Measurements from ENCODE around the gene MRPL20.
"Not testable (repeated sequence)": the region's sequence is repeated elsewhere in the genome, so short reads cannot be mapped to it uniquely, and the experiment has no call there.

MRPL20 gene

DNA sequence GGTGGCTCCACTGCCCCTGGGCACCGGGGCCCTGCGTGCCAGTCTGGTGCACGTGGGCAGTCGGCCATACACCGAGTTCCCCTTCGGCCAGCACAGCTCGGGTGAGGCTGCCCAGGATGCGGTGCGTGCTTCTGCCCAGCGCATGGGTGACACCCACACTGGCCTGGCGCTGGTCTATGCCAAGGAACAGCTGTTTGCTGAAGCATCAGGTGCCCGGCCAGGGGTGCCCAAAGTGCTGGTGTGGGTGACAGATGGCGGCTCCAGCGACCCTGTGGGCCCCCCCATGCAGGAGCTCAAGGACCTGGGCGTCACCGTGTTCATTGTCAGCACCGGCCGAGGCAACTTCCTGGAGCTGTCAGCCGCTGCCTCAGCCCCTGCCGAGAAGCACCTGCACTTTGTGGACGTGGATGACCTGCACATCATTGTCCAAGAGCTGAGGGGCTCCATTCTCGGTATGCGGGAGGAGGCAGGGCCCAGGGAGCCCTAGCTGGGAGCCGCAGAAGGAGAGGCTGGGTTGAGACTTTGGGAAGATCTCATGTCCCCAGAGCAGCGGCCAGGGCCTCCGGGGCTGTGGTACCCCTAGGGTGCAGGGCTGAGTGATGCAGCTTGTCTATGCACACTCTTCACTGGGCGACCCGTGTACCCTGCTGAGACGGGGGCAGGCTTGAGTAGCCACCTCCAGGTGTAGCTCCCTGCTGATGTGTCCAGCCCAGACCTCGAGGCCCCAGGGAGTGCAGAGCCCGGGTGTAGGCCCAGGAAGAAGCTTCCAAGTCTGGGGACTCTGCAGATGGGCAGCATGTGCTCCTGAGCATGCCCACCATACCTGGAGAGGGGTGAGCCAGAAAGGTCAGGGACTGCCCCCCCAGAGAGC, 30.2 kb upstream of the MRPL20 start:
- no peak for DNase-seq (ENCODE audit: low read depth)

DNA sequence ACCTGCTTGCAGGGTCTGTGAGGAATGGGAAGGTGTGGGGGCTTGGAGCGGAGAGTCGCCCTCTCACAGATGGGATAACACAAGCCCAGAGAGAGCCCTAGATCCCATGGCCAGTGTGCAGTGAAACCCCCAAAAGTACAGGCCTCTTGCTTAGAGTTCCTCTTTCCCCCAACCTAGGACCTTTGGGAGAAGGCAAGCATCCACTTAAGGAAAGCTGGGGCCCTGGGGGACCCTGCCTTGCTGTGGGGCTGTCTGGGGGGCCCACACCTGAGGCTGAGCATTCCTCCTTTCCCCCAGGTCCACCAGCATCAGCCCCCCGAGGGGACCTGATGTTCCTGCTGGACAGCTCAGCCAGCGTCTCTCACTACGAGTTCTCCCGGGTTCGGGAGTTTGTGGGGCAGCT, 29.5 kb upstream of the MRPL20 start:
- no peak for DNase-seq (ENCODE audit: low read depth)

DNA sequence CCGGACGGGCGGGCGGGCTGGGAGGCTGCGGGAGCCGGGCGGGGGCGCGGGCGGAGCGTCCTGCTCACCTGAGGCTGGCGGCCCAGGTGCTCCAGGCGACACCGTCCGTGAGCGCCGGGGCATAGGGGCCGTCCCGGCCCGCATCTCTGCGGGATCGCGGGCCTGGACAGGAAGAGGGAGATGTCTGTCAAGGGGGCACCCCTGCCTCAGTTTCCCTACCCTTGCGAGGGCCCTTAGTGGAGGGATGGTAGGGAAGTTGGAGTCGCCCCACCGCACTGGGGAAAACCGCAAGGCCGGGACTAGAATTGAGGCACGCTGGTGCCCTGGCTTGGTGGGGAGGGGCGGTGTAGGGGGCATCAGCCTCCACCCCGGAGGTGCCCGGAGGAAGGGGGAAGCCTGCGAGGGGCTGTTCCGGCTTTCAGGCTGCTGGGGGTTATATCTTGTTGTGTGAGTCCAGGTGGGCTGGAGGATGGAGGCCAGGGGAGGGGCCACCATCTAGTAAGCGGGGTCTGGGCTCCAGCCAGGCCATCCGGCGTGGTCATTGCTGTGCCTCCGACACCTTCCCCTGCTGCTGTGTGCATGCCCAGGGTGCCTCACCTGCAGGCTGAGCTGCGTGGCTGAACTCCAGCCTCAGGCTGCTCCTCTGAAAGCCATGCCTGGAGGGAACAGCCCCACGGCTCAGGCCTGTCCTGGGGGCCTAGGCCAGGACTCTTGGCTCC, 29.0 kb upstream of the MRPL20 start:
- DNase-seq (ENCODE audit: low read depth): no peak

DNA sequence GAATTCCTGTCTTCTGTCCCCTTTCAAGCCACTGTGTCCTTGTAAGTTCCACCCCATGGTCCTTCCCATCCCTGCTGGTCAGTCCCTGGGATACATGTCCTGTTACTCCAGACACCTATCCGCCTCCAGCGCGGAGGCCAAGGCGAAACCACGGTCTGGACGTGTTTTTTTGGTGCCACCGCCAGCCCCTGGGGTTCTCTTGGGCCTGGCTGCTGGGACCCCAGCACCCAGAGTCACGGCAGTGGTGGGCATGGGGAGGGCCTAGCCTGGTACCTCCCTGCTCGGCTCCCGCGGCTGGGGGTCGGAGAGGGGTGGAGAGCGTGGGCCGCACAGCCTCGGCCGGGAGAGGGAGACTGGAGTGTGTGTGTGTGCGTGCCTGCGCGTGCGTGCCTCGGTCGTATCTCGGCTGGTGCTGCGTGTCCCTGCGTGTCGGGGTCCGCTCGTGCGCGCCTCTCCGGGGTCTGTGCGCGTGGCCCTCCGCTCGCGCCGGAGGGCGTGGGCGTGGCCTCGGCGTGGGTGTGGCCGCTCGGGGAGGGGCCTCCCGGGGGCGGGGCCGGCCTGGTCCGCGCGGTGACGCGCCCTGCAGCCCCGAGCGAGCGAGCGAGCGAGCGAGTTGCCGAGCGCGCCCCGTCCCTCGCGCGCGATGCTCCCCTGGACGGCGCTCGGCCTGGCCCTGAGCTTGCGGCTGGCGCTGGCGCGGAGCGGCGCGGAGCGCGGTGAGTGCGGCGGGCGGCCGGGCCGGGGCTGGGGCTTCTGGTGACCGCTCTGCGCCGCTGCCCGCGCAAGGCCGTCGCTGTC, 28.2 kb upstream of the MRPL20 start, which contains the start of gene VWA1:
Gene VWA1 (plus strand): TSS at position 585 of the 798 bp plus-strand sequence. CDS start 59 bp downstream, at position 644.
- DNase-seq (ENCODE audit: low read depth): no peak

DNA sequence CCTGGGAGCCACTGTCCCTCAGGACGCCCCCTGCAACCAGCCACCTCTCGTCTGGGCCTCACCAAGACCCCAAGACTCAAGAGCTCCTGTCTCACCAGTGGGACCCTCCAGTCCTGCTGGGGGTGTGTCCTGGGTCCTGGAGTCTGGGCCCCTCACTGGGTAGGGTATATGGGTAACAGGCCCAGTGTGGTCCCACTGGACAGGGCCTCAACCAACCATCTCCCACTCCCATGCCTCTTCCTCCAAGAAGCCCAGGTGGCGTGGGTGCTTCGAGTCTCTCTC, 27.7 kb upstream of the MRPL20 start:
- no peak for DNase-seq (ENCODE audit: low read depth)

DNA sequence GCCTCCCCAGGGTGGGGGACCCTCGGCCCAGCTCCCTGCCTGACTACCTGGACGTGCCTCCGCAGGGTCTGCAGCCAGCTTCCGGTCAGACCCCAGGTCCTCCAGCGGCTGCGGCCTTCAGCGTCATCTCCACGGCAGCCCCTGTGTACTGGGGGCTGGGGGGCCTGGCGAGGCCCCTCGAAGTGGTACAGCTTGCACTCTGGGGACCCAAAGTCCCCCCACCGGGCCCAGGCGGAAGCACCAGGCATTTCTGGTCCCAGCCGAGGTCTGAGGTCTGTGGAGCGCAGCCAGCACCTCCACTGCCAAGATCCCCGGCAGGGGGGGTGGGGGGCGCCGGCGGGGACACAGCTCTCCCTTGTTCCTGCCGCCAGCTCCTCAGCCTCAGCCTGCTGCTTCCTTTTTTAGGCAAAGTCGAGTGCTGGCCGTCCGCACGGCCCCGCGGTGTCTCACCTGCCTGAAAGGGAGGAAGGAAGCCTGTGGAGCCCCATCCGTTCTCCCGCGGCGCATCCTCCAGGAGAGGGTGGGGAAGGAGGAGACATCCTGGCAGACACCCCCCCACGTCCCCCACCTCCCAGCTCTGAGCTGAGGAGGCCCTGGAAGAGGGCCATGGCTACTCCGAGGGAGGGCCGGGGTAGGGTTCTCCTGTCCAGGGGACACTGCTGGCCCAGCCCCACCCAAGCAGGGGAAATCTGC, 27.2 kb upstream of the MRPL20 start:
- DNase-seq (ENCODE audit: low read depth): no peak

DNA sequence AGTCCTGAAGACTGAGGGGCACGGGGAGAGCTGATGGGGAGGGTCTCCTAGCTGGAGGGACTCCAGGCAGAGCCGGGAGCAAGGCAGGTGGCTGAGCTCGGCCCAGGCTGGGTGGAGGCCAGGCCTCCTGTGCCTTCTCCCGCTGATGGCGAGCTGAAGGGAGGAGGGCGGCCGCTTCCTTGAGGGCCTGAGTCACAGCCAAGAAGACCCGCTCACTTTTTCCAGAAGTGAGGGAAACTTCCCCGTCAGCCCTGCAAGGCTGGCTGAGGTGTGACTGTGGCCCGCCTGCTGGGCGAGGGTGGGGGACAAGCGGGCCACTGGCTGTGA, 26.7 kb upstream of the MRPL20 start:
- no peak for DNase-seq (ENCODE audit: low read depth)

DNA sequence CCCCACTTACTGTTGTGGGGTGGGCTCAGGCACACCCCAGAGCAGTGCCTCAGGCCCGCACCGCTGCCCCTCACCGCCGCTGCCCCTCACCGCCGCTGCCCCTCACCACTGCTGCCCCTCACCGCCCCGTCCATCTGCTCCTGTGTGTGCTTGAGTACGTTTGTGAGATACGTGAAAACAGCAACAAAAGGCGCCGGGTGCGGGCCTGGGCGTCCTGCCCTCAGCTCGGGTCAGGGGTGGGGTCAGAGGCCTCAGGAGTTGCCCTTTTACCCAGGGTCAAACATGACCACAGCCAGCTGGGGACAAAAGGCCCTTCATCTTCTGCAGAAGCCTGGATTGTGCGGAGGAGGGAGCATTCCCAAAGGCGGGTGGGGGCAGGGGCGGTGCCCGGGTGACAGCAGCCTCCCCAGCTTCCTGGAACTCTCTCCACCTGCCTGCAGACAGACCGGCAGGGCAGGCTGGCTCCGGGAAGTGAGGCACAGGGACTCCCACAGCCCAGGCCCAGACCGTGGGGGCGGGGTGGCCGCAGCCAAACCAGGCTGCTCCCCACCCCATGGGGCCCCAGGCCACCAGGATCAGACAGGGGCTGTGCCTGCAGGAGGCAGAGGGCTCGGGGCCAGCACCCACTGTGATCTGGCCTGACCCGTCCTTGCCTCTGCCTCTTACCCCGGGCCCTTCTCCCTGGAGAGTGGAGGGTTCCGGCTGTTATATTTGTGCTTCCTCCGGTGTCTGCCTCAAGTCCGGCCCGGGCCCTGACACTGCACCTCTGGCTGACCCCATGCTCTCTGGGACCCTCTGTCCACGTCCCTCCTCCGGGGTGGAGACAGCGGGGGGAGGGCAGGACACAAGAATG, 26.1 kb upstream of the MRPL20 start:
- DNase-seq (ENCODE audit: low read depth): no peak

DNA sequence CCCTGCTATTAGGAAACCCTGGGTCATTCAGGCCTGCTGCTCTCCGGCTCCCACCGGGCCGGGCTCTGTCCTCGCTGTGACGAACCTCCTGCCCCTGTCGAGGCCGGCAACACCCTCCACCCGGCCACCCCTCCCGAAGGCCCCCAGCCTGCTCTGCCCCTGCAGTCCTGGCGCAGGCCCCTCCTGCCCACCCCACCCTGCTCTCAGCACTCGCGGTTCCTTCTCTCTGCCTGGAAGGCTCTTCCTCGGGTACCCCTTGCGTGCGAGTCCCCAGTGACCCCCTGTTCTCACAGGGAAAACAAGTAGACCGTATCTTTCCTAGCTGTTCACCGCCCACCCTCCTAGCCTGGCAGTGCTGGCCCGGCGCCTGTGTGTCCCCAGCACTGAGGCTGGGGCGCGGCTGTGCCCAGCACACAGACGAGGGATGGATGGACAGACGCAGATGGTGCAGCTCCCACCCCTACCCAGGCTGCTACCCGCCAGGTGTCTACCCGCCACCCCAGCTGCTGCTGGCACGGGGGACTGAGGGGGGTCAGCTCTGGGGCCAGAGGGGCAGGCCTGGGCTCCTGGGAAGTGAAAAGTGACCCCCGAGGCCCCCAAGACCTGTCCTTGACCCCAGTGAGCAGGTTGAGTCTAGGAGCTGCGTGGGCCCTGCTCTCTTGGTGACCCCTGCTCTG, 25.3 kb upstream of the MRPL20 start:
- no peak for DNase-seq (ENCODE audit: low read depth)

DNA sequence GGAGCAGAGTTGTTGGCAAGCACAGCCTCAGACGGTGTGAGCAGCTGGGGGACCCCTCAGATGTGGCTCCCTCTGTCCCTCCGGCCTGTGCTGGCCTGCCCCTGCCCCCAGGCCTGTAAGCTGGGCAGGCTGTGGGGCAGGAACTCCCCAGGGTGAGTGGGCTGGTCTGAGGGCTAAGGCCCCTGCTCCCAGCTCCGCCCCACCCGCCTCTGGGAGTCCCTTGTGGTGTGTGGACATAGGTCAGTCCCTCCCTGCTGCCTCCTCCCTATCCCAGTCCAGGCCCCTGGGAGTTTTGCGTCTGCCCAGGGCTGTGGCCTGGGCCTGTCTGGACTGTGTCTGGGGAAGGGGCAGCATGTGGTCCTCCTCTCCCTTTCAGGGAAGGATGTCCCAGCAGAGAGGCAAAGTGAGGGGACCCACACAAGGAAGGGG, 24.8 kb upstream of the MRPL20 start:
- DNase-seq (ENCODE audit: low read depth): no peak

DNA sequence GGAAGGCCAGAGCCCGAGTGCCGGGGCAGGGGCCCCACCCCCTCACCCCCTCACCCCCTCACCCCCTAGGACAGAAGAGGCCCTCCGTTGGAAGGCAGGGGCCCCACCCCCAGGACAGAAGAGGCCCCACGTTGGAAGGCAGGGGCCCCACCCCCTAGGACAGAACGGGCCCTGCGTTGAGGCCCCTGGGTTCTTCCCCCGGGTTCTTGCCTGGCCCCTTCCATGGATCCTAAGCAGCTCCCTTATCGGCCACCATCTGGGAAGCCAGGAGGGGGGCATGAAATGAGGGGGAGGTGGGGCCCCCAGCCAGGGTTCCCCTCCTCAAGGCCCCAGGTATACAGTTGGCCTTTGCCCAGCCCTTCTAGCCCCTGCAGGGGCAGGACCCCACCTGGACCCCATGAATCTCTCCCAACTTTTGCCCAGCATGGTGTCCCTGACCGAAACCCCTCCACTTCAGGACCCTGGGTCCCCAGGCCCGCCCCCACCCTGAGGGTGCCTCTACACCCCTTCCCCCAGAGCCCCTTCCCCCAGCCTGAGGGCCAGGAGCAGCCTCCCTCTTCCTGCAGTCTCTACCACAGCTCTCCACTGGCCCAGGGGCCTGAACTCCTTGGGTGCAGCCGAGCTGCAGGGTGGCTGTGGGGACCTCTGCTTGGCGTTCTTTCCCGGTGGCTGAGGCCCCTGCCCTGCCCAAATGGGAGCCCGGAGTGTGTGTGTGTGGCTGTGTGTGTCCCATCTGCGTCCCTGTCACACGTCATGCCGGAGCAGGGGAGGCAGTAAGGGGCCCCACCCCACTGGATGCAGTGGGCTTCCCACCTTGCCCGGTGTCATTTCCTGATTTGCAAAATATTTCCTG, 24.1 kb upstream of the MRPL20 start:
- no peak for DNase-seq (ENCODE audit: low read depth)

DNA sequence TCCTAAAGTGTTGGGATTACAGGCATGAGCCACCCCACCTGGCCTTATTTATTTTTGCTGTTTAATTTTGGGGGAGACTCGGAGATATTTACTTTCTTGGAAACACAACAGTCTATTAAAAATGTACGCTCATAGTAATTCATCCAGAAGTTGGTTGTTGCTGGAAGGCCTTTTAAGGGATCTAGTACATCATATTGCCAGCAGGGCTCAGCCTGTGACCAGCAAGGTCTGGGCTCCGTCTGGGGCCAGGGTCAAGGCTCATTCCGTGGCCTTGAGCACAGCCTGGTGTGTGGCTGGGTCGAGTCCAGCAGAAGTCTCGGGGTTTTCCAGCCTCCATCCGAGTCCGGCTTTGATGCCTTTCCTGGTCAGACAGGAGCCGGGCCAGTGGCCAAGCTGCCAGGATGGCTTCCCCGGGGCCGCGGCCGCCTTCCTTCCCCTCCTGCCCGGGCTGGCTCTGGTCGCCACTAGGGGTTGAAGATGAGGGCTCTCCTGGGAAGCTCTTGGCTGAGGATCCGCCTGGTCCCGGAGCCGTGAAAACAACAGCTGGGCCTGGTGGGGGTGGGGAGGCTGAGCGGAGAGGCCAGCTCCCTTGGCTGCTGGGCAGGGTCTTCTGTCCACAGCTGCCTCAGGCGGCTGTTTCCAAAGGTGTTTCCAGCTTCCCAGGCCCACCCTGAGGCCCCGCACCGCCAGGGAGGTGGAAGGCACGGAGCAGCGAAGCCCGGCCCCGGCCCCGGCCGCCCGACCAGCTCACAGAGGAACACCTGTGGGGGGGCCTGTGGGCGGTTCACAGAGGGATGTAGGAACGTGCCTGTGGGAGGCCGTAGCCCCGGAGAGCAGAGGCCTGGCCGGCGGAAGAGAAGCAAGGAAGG, 23.3 kb upstream of the MRPL20 start:
- no peak for DNase-seq (ENCODE audit: low read depth)

DNA sequence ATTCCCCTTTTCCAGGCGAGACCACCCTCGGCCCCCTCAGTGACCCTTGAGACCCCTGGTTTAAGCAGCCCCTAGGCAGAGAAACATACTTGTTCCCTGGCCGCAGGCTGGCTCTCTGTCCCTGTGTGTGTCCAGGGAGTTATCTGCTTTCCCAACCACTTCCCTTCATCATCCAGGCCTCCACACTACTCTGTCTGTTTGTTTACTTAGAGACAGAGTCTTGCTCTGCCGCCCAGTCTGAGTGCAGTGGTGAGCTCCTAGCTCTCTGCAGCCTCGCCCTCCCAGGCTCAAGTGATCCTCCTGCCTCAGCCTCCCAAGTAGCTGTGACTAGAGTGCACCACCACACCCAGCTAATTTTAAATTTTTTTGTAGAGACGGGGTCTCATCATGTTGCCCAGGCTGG, 22.6 kb upstream of the MRPL20 start:
- DNase-seq (ENCODE audit: low read depth): no peak

DNA sequence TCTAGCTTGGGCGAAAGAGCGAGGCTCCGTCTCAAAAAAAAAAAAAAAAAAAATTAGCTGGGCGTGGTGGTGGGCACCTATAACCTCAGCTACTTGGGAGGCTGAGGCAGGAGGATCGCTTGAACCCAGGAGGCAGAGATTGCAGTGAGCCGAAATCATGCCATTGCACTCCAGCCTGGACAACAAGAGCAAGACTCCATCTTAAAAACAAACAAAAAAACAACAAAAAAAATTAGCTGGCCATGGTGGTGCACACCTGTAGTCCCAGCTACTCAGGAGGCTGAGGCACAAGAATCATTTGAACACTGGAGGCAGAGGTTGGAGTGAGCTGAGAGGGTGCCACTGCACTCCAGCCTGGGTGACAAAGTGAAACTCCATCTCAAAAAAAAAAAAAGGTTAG, 21.9 kb upstream of the MRPL20 start:
- DNase-seq (ENCODE audit: low read depth): not testable (repeated sequence)

DNA sequence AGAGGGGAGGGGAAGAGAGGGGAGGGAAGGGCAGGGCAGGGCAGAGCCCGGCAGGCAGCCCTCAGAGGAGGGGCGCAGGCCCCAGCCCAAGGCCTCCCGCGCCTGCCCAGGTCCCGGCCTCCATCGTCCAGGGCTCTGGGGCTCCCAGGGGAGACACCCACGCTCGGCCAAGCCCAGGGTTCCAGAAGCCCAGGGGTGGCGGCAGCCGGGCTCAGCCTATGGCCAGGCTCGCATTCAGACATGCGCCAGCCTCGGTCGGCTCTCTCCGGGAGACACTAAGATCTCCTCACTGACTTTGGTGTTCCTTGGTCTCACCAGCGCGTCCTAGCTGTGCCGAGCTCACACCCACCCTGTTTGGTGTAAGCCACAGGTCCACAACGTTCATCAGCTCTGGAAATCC, 21.1 kb upstream of the MRPL20 start:
- DNase-seq (ENCODE audit: low read depth): no peak

DNA sequence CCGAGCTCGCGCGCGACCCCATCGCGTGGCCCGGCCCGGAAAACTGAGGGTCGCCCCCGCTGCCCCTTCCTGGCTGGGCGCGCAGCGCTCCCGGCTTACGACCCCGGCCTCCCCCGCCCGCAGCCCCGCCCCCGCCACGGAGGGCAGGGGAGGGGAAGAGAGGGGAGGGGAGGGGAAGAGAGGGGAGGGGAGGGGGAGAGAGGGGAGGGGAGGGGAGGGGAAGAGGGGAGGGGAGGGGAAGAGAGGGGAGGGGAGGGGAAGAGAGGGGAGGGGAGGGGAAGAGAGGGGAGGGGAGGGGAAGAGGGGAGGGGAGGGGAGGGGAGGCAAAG, 20.7 kb upstream of the MRPL20 start:
- no peak for DNase-seq (ENCODE audit: low read depth)

DNA sequence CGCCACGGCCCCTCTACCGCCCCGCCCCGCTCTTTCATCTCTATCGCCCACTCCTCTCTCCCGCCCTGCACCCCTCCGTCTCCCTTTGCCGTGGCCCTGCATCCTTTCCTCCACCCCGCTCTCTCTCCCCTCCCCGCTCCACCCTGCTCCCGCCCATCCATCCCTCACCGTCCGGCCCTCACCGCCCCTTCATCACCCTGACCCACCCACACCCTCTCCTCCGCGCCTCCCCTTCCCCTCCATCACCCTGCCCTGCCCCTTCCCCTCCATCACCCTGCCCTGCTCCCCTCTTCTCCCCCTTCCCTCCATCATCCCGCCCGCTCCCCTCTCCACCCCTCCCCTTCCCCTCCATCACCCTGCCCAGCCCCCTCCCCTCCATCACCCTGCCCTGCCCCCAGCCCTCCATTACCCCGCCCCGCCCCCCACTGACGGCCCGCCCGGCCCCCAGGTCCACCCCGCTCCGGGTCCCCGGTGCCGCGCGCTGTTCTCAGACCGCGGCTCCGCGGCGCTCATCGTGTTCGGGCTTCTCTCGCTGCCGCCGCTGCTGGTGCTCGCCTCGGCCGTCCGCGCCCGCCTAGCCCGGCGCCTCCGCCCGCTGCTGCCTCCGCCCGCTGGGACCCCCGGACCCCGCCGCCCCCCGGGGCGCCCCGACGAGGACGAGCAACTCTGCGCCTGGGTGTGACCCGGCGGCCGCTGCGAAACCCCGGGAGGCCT, 20.2 kb upstream of the MRPL20 start:
- DNase-seq (ENCODE audit: low read depth): no peak

DNA sequence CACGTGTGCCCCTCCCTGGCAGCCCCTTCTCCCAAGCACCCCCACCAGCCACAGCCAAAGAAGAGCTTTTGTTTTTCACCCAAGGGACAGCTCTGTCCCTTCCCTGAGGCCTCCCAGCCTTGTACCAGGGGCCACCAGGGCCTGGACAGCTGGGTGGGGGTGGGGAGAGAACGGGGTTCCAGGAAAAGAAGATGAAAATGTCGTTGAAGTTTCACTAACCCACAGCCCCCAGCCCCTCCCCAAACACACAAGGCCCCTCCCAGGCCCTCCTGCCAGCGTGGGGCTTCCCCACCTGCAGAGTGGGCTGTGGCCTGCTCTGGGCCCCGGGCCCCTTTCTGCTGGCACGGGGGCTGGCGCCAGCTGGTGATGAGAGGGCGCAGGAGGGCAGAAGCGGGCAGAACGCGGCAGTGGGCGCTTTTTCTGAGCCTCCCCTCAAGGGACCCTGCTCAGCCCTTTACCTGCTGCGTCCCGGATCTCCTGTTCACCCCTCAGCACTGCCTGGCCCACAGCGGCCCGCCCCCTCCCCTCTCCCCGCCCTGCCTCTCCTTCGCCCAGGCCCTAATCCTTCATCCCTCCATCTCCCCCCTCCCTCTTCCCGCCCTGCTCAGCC, 19.5 kb upstream of the MRPL20 start:
- DNase-seq (ENCODE audit: low read depth): no peak
